Activated T-helper 17 cell treated with anti-CD3 and anti-CD28 coated beads, Interleukin-2, amount 50 U/mL, for 72 hours (primary cell): ENCODE data around the gene SLC25A25. TPM values are rescaled to one million over a fixed set of nuclear protein-coding genes. Genes with fewer than 3 reads are reported as not detected.

Experiments used
- ATAC-seq: fragments of 150-1000 bp; cut with Tn5 transposase; replicated peaks from 2 replicates; pipeline ENCODE4 v1.10.0; 2021; ENCODE audit warnings: mild to moderate bottlenecking, moderate library complexity
- H3K27ac Mint-ChIP-seq: one replicate; pipeline ENCODE4 v1.8.0; 2022; ENCODE audit warnings: mixed read lengths
- H3K27me3 Mint-ChIP-seq: one replicate; pipeline ENCODE4 v1.8.0; 2022; ENCODE audit warnings: mixed read lengths
- H3K36me3 Mint-ChIP-seq: one replicate; pipeline ENCODE4 v1.8.0; 2022; ENCODE audit warnings: low read depth, mild to moderate bottlenecking, mixed read lengths
- H3K4me1 Mint-ChIP-seq: one replicate; pipeline ENCODE4 v1.8.0; 2022; ENCODE audit warnings: mixed read lengths
- H3K4me3 Mint-ChIP-seq: one replicate; pipeline ENCODE4 v1.8.0; 2022; ENCODE audit warnings: mild to moderate bottlenecking, mixed read lengths
- H3K9me3 Mint-ChIP-seq: one replicate; pipeline ENCODE4 v1.8.0; 2022; ENCODE audit warnings: mixed read lengths
- total RNA-seq, 2 donors: library from RNA; stranded (reverse); gene quantifications; one replicate each; pipeline ENCODE4 v1.2.3, GENCODE V29; 2022

Gene SLC25A25
- total RNA-seq, 2 donors from 2014 or later = 10.8 to 12.7 TPM

DNA sequence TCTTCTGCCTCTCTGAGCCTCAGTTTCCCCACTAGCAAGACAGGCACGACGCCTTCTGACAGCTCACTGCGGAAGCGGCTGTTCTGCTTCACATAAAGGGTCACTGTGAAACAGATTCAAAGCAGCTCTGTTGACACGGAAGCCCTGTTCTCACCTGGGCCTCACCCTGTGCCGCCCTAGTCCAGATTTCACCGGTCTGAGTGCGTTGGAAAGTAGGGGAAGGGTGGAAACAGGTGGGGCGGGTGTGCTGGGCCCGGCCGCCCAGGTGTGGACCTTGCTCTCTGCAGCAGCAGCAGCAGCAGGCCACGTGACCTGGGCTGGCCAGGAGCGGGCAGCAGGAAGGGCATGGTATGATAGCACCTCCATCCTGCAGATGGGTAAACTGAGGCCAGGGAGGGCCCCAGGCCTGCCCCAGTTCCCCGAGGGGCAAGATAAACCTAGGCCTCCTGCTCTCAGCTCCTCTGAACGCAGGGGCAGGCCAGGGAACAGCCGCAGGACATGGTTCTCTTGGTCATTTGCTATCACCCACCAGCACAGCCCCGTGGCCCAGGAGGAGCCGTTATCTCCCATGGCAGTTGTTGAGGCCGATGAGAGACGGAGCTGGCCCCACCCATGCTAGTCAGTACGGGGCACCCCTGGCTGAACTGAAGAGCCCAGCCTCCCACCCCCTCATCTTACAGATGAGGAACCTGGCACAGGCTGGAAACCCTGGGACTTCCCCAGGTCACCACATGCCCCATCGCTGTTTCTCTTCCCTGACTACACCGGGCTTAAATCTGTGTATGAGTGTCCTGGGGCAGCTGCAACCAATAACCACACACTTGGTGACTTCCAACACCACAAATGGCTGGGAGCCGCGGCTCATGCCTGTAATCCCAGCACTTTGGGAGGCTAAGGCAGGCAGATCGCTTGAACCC, 47.4 kb downstream of the SLC25A25 start:
- no peaks in the 10 kb centered on the region for H3K9me3 Mint-ChIP-seq
- no peaks in the 10 kb centered on the region for H3K27me3 Mint-ChIP-seq
- peak; percentile 69 for ATAC-seq
- no peak overlapping the region for H3K27ac Mint-ChIP-seq
- peaks cover 5% of the 10 kb centered on the region for H3K36me3 Mint-ChIP-seq
- peaks cover 5% of the 10 kb centered on the region for H3K4me1 Mint-ChIP-seq
- no peak overlapping the region for H3K4me3 Mint-ChIP-seq

DNA sequence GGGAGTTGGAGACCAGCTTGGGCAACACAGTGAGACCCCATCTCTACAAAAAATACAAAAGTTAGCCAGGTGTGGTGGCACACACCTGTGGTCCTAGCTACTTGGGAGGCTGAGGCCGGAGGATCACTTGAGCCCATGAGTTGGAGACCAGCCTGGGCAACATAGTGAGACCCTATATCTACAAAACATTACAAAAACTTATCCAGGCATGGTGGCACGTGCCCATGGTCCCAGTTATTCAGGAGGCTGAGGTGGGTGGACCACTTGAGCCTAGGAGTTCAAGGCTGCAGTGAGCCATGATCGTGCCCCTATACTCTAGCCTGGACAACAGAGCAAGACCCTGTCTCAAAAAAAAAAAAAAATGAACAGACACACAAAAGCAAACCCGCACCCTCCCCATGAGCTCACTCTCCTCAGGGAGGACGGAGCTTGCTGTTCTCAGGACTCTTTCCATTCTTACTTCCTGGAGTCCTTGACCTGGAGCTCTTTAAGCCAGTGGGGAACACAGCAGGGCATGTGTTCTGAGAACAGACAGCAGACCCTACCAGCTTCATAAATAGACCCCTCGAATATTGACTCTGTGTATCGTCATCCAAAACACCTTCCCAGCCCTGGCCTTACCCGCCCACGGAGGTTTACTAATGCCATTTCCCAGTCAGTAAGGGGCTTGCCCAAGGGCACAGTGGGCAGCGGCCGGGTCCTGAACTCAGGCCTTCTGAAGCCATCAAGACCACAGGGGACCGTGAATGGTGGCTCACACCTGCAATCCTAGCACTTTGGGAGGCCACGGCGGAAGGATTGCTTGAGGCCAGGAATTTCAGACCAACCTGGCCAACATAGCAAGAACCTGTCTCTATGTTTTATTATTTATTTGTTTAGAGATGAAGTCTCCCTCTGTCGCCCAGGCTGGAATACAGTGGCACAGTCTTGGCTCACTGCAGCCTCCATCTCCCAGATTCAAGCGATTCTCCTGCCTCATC, 48.4 kb downstream of the SLC25A25 start:
- Mint-ChIP-seq H3K36me3 (peaks cover 6% of the 10 kb centered on the region), H3K27ac (no peak overlapping the region), H3K4me3 (no peak overlapping the region), H3K4me1 (peaks cover 5% of the 10 kb centered on the region), H3K9me3 (no peaks in the 10 kb centered on the region), H3K27me3 (no peaks in the 10 kb centered on the region)
- ATAC-seq = no peak

DNA sequence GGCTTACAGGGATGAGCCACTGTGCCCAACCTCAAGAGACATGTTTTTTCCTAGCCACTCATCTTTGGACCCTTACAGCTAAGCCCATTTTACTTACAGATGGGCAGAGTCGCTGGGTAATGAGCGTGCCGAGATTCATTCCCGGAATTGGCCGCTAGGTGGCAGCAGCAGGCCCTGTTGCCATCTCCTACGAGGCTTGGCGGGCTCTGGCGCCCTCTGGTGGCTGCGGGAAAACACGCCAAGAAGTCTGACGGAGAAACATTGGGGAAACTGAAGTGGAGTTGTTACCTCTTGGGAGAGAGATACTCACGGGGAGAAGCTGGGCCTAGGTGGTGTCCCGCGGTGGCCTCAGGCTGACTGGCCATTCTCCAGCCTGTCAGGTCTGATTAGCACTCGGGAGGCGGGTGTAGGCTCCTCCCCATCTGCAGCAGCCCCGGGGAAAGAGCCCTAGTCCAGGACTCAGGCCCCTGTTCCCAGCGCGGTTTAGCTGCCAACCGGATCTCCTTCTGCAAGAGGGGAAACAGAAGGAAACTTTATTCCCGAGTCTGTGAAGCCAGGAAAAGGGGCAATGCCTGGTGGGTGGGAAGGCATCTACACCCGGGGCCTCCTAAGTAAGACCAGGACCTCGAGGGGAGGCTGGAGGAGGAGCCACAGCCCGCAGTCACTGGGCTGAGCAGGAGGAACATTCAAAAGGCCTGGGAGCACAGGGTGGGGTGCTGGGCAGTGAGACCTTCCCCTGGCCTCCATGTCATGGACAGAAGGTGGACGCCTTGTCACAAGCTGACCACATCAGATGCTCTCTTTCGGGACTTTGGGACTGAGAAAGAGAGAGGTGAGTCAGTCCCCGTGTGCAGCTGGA, 49.8 kb downstream of the SLC25A25 start:
- Mint-ChIP-seq H3K27me3 (no peaks in the 10 kb centered on the region), H3K9me3 (no peaks in the 10 kb centered on the region), H3K36me3 (peaks cover 14% of the 10 kb centered on the region), H3K4me3 (no peak overlapping the region), H3K4me1 (peaks cover 5% of the 10 kb centered on the region), H3K27ac (peak overlapping the region; percentile 52)
- peak; percentile 85 for ATAC-seq

DNA sequence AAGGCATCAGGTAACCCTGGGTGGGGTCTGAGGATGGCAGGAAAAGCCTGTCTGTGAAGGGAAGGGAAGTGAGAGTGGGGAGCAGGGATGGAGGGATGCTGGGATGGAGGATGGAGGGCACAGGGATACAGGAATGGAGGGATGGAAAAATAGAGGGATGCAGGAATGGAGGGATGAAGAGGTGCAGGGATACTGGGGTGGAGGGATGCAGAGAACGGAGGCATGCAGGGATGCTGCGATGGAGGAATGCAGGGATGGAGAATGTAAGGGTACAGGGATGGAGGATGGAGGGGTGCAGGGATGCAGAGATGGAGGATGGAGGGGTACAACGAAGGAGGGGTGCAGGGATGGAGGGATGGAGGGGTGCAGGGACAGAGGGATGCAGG, 50.4 kb downstream of the SLC25A25 start:
- Mint-ChIP-seq H3K27ac (no peak overlapping the region), H3K27me3 (no peaks in the 10 kb centered on the region), H3K36me3 (peaks cover 17% of the 10 kb centered on the region), H3K9me3 (no peaks in the 10 kb centered on the region), H3K4me3 (no peak overlapping the region), H3K4me1 (peaks cover 5% of the 10 kb centered on the region)
- ATAC-seq = no peak

DNA sequence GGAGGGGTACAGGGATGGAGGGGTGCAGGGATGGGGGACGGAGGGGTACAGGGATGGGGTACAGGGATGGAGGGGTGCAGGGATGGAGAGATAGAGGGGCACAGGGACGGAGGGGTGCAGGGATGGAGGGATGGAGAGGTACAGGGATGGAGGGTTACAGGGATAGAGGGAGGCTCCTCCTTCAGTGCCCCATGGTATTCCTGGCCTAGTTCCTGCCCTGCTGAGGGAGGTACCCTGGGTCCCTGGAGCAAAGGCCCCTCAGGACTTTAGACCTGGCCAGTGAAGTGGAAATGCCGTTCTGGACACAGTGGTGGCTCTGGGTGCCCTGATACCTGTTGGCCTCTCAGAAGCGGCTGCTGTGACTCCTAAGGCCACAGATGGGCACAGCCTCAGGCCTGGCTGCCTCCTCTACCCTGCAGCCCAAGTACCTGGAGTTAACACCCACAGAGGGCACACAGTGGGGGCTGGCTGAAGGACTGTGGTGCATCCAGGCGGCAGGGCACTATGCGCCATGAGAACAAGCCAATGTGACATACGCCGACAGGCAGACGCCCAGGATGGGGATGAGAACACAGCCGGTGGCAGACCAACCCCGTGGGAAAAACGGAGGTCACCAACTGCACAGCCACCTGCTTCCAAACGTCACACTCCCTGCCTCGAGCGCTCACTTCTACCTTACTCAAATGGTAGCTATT, 51.1 kb downstream of the SLC25A25 start:
- peaks cover 21% of the 10 kb centered on the region for H3K36me3 Mint-ChIP-seq
- H3K27me3 Mint-ChIP-seq = no peaks in the 10 kb centered on the region
- no peak for ATAC-seq
- H3K27ac Mint-ChIP-seq = no peak overlapping the region
- no peak overlapping the region for H3K4me3 Mint-ChIP-seq
- H3K4me1 Mint-ChIP-seq = peaks cover 5% of the 10 kb centered on the region
- H3K9me3 Mint-ChIP-seq = no peaks in the 10 kb centered on the region

DNA sequence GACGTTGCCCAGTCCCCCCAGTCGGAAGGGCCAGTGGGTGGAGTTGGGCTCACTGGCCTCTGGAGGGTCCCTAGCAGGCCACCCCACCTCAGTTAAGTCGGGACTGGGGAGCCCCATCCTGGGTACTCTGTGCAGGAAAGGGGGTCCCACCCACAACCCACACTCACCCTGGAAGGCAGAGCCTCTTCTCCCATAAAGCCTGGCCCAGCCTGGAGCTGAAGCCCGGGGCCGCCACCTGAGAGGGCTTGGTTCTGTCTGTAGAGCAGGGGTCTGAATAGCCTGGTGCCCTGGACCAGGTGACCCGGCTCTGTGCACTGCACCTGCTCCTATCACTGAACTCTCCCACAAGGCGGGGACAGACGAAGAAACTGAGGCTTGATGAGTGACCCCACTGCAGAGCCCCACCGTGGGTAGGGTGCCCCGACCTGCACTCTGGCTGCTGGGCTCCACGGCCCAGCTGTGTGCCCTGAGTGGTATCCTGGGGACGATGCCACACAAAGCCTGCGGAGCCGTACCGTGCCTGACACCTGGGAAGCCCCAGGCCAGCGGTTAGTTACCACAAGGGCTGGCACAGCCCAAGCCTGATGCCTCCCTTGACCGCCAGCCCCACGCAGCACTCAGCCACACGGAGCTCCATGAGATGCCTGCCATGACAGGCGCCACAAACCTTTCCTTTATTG, 52.2 kb downstream of the SLC25A25 start:
- no peak overlapping the region for H3K4me3 Mint-ChIP-seq
- H3K27me3 Mint-ChIP-seq = no peaks in the 10 kb centered on the region
- no peak for ATAC-seq
- H3K36me3 Mint-ChIP-seq = peaks cover 28% of the 10 kb centered on the region
- no peaks in the 10 kb centered on the region for H3K9me3 Mint-ChIP-seq
- H3K27ac Mint-ChIP-seq = no peak overlapping the region
- H3K4me1 Mint-ChIP-seq = peaks cover 9% of the 10 kb centered on the region

DNA sequence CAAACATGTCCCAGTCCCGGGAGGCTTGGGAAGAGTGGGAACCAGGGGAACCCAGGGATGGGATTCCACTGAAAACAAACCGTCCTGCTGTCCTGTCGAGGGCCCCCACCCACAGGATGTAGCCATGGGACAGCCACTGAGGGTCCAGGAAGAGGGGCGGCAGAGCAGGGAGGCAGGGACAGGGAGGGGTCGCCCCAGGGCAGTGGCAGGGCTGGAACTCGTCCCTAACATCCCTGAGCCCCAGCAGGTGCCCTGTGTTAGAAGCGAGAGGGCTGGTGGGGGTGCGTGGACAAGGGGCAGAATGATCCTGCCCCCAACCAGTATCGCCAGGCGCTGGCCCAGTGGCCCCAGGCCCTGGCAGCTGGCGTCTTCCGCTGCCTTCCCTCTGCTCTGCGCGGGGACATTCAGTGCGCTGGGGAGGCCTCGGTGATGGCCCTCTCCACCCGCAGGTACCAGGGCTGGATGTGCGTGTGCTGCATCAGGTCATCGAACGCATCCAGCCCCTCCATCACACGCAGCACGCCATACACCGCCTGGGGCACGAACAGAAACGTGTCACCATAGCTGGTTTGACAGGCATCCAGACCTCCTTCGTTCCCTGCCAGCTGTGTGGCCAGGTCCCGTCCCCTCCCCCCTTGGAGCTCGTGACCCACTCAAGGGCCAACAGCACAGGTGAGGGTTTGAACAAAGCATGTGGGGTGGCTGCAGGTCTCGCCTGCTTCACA, 52.9 kb downstream of the SLC25A25 start:
- Mint-ChIP-seq H3K36me3 (peaks cover 28% of the 10 kb centered on the region), H3K4me1 (peaks cover 15% of the 10 kb centered on the region), H3K9me3 (no peaks in the 10 kb centered on the region), H3K27me3 (no peaks in the 10 kb centered on the region), H3K27ac (no peak overlapping the region), H3K4me3 (no peak overlapping the region)
- no peak for ATAC-seq

DNA sequence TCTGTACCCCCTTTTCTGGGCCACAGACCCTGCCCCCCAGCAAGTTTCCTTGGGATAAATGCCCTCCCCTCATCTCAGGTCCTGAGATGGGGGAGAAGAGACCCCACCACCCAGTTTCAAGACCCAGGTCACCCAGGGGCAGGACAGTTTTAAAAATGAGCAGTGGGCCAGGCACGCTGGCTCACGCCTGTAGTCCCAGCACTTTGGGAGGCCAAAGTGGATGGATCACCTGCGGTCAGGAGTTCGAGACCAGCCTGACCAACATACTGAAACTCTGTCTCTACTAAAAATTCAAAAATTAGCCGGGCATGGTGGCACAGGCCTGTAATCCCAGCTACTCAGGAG, 53.4 kb downstream of the SLC25A25 start:
- Mint-ChIP-seq H3K27ac (no peak overlapping the region), H3K27me3 (no peaks in the 10 kb centered on the region), H3K9me3 (no peaks in the 10 kb centered on the region), H3K4me1 (peaks cover 20% of the 10 kb centered on the region), H3K36me3 (peaks cover 28% of the 10 kb centered on the region), H3K4me3 (no peak overlapping the region)
- no peak for ATAC-seq

DNA sequence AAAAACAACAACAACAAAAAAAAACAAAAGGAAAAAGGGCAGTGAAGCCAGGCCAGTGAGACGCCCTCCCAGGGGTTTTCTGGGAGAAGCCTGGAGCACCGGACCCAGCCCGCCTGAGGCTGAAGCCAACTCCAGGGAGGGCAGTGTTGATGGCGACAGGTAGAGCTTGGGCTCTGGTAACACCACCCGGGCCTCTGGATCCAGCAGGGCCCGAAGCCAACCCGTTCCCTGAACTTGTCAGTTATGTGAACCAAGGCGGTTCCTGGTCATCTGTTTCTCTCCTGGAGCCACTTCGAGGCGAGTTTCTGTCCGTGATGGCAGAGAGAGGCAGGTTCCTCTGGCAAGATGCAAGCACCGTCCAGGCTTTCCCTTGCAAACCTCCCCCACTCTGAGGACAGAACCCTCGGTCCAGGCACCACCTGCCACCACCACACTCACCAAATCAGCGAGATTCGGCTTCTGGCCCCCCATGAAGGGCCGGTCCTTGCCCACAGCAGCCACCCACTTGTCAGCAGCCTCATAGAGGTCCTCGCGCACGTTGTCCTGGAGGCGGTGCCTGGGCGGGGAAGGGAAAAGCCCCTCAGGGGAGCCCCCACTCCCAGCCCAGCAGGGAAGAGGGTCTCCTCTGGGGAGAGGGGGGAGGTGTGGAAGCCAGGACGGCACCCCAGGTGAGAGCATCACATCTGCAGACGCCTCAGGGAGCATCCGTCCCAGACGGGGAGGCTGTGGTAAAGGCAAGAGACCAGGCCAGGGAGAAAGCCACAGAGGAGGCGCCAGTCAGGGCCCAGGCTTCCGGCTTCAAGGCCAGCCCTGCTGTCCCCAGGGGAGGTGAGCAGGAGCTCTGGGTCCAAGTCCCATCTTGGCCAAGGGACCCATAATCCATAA, 54.1 kb downstream of the SLC25A25 start:
- H3K9me3 Mint-ChIP-seq = no peaks in the 10 kb centered on the region
- no peak overlapping the region for H3K27ac Mint-ChIP-seq
- peaks cover 28% of the 10 kb centered on the region for H3K36me3 Mint-ChIP-seq
- peaks cover 20% of the 10 kb centered on the region for H3K4me1 Mint-ChIP-seq
- no peak overlapping the region for H3K4me3 Mint-ChIP-seq
- ATAC-seq = no peak
- H3K27me3 Mint-ChIP-seq = no peaks in the 10 kb centered on the region

DNA sequence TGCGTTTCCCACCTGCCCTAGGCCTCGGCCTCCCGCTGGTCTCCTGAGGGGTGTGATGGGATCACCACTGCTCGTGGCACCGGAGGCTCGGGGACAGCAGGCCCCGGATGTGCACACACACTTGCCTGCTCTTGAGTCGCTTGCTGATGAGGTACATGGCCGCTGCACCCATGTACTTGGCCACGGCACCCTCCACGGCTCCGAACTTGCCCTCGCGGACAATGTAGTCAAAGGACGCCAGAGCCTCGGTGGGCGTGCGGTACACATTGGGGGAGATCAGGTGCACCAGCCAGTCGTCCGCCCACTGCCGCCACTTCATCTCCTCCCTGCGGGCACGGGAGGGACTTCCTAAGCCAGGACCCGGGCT, 54.8 kb downstream of the SLC25A25 start:
- Mint-ChIP-seq H3K27me3 (no peaks in the 10 kb centered on the region), H3K36me3 (peaks cover 28% of the 10 kb centered on the region), H3K4me3 (no peak overlapping the region), H3K9me3 (no peaks in the 10 kb centered on the region), H3K27ac (no peak overlapping the region), H3K4me1 (peaks cover 15% of the 10 kb centered on the region)
- ATAC-seq = no peak

DNA sequence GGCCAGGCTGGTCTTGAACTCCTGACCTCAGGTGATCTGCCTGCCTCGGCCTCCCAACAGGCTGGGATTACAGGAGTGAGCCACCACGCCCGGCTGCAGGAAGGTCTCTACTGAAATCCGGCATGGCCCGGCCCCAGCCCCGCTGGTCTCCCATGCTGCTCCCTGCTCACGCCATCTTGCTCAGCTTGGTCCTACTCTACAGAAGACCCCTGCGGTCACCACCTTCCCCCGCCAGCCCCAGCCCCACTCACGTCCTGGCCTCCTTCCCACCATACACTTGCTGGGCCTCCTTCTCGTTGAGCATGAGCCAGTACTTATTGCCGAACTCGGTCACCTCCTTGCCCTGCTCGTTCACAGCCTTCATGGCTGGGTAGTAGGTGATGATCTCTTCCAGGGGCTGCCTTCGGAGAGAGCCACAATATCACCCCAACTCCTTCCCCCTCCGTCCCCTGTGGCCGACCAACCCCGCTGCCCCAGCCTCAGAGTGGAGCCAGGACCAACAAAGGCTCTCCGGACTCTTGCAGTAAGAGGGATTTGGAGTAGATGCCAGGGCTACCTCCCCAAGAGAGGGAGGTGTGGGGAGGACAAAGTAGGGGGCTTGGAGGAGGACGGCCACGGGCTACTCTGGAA, 55.5 kb downstream of the SLC25A25 start:
- no peaks in the 10 kb centered on the region for H3K27me3 Mint-ChIP-seq

DNA sequence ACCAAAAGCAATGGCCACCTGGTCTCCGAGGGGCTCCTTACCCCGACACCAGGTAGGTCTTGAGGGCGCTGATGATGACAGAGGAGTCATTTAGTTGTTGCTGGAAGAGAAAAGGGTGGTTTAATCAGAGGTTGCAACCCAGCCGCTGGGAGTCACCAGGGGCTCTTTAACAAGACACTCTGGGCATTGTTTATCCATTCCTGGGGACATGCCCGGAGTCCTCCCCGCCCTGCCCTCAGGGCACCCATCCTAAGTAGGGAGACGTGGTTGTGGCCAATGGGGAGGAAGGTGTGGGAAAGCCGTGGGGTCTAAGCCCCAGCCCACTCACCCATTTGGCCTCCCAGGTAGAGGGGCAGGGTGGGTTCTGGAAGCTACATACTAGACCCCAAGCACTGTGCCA, 56.4 kb downstream of the SLC25A25 start:
- peaks cover 22% of the 10 kb centered on the region for H3K4me1 Mint-ChIP-seq
- no peak overlapping the region for H3K27ac Mint-ChIP-seq
- peak overlapping the region; percentile 62 for H3K4me3 Mint-ChIP-seq
- no peak for ATAC-seq
- no peaks in the 10 kb centered on the region for H3K27me3 Mint-ChIP-seq
- peaks cover 28% of the 10 kb centered on the region for H3K36me3 Mint-ChIP-seq
- H3K9me3 Mint-ChIP-seq = no peaks in the 10 kb centered on the region

More for the DNA sequence above, 55.5 kb downstream of the SLC25A25 start:
- no peak overlapping the region for H3K4me3 Mint-ChIP-seq
- H3K36me3 Mint-ChIP-seq = peaks cover 28% of the 10 kb centered on the region
- H3K27ac Mint-ChIP-seq = no peak overlapping the region
- H3K9me3 Mint-ChIP-seq = no peaks in the 10 kb centered on the region
- H3K4me1 Mint-ChIP-seq = peaks cover 15% of the 10 kb centered on the region
- no peak for ATAC-seq
